GM12892 (cell line): ENCODE measurements around the gene PAWR.

Experiments
- POLR2A ChIP-seq: IDR thresholded peaks from 2 replicates; pipeline ENCODE4 v1.6.1; 2011; ENCODE audit warnings: low read depth, low read length, control low read depth
- POLR2AphosphoS5 ChIP-seq: IDR thresholded peaks from 2 replicates; pipeline ENCODE4 v1.6.1; 2011; ENCODE audit warnings: low read depth, low read length, control low read depth
- TAF1 ChIP-seq: IDR thresholded peaks from 2 replicates; pipeline ENCODE4 v1.6.1; 2011; ENCODE audit warnings: low read depth, mild to moderate bottlenecking, control low read depth, low read length, borderline replicate concordance

DNA sequence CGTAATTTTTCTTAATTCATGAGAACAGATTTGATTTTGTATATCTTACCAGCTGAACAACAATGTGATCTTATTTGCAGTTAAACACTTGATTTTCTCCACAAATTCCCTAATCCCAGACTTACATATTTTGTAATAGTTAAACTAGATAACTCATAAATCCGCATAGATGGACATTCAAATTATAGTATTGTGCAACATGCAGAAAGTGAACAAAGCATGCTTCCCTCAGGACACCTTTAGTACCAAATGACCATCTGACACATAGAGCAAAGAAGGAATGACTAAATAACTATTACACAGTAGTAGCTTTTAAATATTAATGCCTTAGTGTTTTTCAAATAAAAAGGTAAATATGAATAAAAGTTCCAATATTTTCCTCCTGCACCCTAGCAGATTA lies 88.9 kb downstream of the PAWR start:
- TF ChIP-seq POLR2A (no peak), TAF1 (no peak), POLR2AphosphoS5 (no peak)
